ENCODE results near the gene NFIA. TPM values are rescaled to one million over a fixed set of nuclear protein-coding genes. Genes with fewer than 3 reads are reported as not detected.

The NFIA gene
- total and polyA plus RNA-seq, 2 donors (not counting 1 experiment from before 2014, with no cell fraction given) = 0.28 to 0.54 TPM

GRCh38 chr1:61259379-61260148, 177.2 kb downstream of the NFIA start:
- Mint-ChIP-seq H3K27me3 (peaks cover 10% of the 10 kb centered on the region), H3K4me1 (peaks cover 12% of the 10 kb centered on the region), H3K9me3 (ENCODE audit: insufficient read depth) (no peaks in the 10 kb centered on the region), H3K4me3 (no peak overlapping the region), H3K27ac (no peak overlapping the region)
- Histone ChIP-seq H3K27me3 (replicated peaks in 1 of 4; ENCODE audit: control extremely low read depth in 1 of 4, control insufficient read depth in 3 of 4, insufficient read depth in 4 of 4, low read length in 3 of 4) (no peaks in the 10 kb centered on the region), H3K4me1 (ENCODE audit: control insufficient read depth in 2 of 2, insufficient read depth in 2 of 2, low read length in 2 of 2) (peaks cover 0 to 5% of the 10 kb centered on the region in 2 donors), H3K4me3 (ENCODE audit: control extremely low read depth in 1 of 5, extremely low read depth in 1 of 5, insufficient read depth in 1 of 5, low read depth in 2 of 5, low read length in 4 of 5) (no peak overlapping the region), H4K20me1 (ENCODE audit: control insufficient read depth, insufficient read depth, low read length, poor library complexity, severe bottlenecking) (no peaks in the 10 kb centered on the region), H3K4me2 (replicated peaks; ENCODE audit: low read depth, low read length, poor library complexity, severe bottlenecking) (no peak overlapping the region), H3K27ac (ENCODE audit: low read length in 2 of 2) (no peak overlapping the region), H3K9ac (ENCODE audit: low read length) (no peak overlapping the region), H2AFZ (ENCODE audit: insufficient read depth, low read depth, low read length, poor library complexity, severe bottlenecking) (no peak overlapping the region), H3K9me3 (ENCODE audit: control extremely low read depth in 1 of 3, control insufficient read depth in 2 of 3, insufficient read depth in 1 of 3, low read length in 2 of 3) (no peaks in the 10 kb centered on the region), H3K79me2 (ENCODE audit: control insufficient read depth, insufficient read depth, low read length) (no peaks in the 10 kb centered on the region), H3K36me3 (replicated peaks in 1 of 2; ENCODE audit: control extremely low read depth in 1 of 2, control insufficient read depth in 1 of 2, extremely low read depth in 1 of 2, insufficient read depth in 2 of 2, low read length in 1 of 2) (no peaks in the 10 kb centered on the region)
- intact Hi-C loops (cut with micrococcal nuclease) = no loop called here
- no peak for TF ChIP-seq CTCF (IDR thresholded peaks at IDR 0.05)
- no peak for TF ChIP-seq EZH2 (IDR thresholded peaks at IDR 0.05; ENCODE audit: borderline replicate concordance, insufficient read depth, low read depth, low read length, poor library complexity, severe bottlenecking)
- ChIA-PET POLR2A (no interaction called here), CTCF (no interaction called here)
- DNase-seq (no peak), ATAC-seq (ENCODE audit: low read depth) (no peak)
- 92% methylated on average over 7 of the region's 9 CpGs for WGBS (ENCODE audit: insufficient coverage)

- ATAC-seq (ENCODE audit: low read depth) (no peak), DNase-seq (no peak)
- Histone ChIP-seq H3K4me3 (ENCODE audit: control extremely low read depth in 1 of 5, extremely low read depth in 1 of 5, insufficient read depth in 1 of 5, low read depth in 2 of 5, low read length in 4 of 5) (no peak overlapping the region), H3K27me3 (replicated peaks in 1 of 4; ENCODE audit: control extremely low read depth in 1 of 4, control insufficient read depth in 3 of 4, insufficient read depth in 4 of 4, low read length in 3 of 4) (no peaks in the 10 kb centered on the region), H2AFZ (ENCODE audit: insufficient read depth, low read depth, low read length, poor library complexity, severe bottlenecking) (no peak overlapping the region), H3K27ac (ENCODE audit: low read length in 2 of 2) (no peak overlapping the region), H3K4me1 (ENCODE audit: control insufficient read depth in 2 of 2, insufficient read depth in 2 of 2, low read length in 2 of 2) (peaks cover 0 to 3% of the 10 kb centered on the region in 2 donors), H3K4me2 (replicated peaks; ENCODE audit: low read depth, low read length, poor library complexity, severe bottlenecking) (no peak overlapping the region), H4K20me1 (ENCODE audit: control insufficient read depth, insufficient read depth, low read length, poor library complexity, severe bottlenecking) (no peaks in the 10 kb centered on the region), H3K9me3 (ENCODE audit: control extremely low read depth in 1 of 3, control insufficient read depth in 2 of 3, insufficient read depth in 1 of 3, low read length in 2 of 3) (no peaks in the 10 kb centered on the region), H3K79me2 (ENCODE audit: control insufficient read depth, insufficient read depth, low read length) (no peaks in the 10 kb centered on the region), H3K36me3 (replicated peaks in 1 of 2; ENCODE audit: control extremely low read depth in 1 of 2, control insufficient read depth in 1 of 2, extremely low read depth in 1 of 2, insufficient read depth in 2 of 2, low read length in 1 of 2) (no peaks in the 10 kb centered on the region), H3K9ac (ENCODE audit: low read length) (no peak overlapping the region)
- WGBS (ENCODE audit: insufficient coverage) = 98% methylated on average over 5 of the region's 7 CpGs
- peaks cover 8% of the 10 kb centered on the region for H3K4me1 Mint-ChIP-seq
- no peak overlapping the region for H3K4me3 Mint-ChIP-seq
- no peak overlapping the region for H3K27ac Mint-ChIP-seq
- H3K9me3 Mint-ChIP-seq (ENCODE audit: insufficient read depth) = no peaks in the 10 kb centered on the region
- ChIA-PET POLR2A (no interaction called here), CTCF (no interaction called here)
- peaks cover 10% of the 10 kb centered on the region for H3K27me3 Mint-ChIP-seq
- TF ChIP-seq EZH2 (IDR thresholded peaks at IDR 0.05; ENCODE audit: borderline replicate concordance, insufficient read depth, low read depth, low read length, poor library complexity, severe bottlenecking) (no peak), CTCF (IDR thresholded peaks at IDR 0.05) (no peak)
- intact Hi-C loops (cut with micrococcal nuclease) = no loop called here
These were observed 177.8 kb downstream of the NFIA start for GRCh38 chr1:61260171-61260570.

Measured in B cell (primary cell).